B cell (primary cell): ENCODE results near the gene CD247. TPM values are rescaled to one million over a fixed set of nuclear protein-coding genes. Genes with fewer than 3 reads are reported as not detected.

ENCODE experiments used
- ATAC-seq: fragments of 200-7000 bp; cut with Tn5 transposase; one replicate; pipeline ENCODE4 v1.10.0; 2021; ENCODE audit warnings: low read depth, mild to moderate bottlenecking, moderate number of reproducible peaks, moderate library complexity
- CTCF ChIA-PET: fragments of 350-600 bp; sonication (Branson Sonifier 250); formaldehyde crosslinking; loops from one replicate; lab custom pipeline; 2021; ENCODE audit warnings: antibody characterized with exemption, inconsistent platforms; lab: Charles Lee
- POLR2A ChIA-PET: fragments of 350-600 bp; sonication (Branson Sonifier 250); formaldehyde crosslinking; loops from one replicate; lab custom pipeline; 2021; ENCODE audit warnings: antibody characterized with exemption; lab: Charles Lee
- DNase-seq: peaks from one replicate; pipeline ENCODE4 v3.0.0; 2013
- H2AFZ ChIP-seq: 2 replicates; pipeline ENCODE4 v1.6.1; 2012; ENCODE audit warnings: mild to moderate bottlenecking, low read depth, low read length; ENCODE audit not compliant: insufficient read depth, poor library complexity, severe bottlenecking
- H3K27ac ChIP-seq, 2 donors: 1 replicate in 1 of 2; 2 replicates in 1 of 2; pipeline ENCODE4 v1.5.1; 2012 to 2013; ENCODE audit warnings: low read length in 2 of 2, mild to moderate bottlenecking in 2 of 2, moderate library complexity in 1 of 2
- H3K27me3 ChIP-seq, 4 experiments: fragments of 200-600 bp in 1 of 4; sonication (generic) in 1 of 4; replicated peaks in 1 of 4; 1 replicate in 2 of 4; 2 replicates in 2 of 4; pipeline versions ENCODE4 v1.6.1 to v1.7.0; 2013 to 2016; ENCODE audit warnings: low read length in 3 of 4, mild to moderate bottlenecking in 2 of 4, mixed read lengths in 1 of 4, moderate library complexity in 1 of 4; ENCODE audit not compliant: insufficient read depth in 4 of 4, control insufficient read depth in 3 of 4; ENCODE audit errors: control extremely low read depth in 1 of 4
- H3K36me3 ChIP-seq, 2 experiments: replicated peaks in 1 of 2; 1 replicate in 1 of 2; 2 replicates in 1 of 2; pipeline versions ENCODE4 v1.6.1 to v1.7.1; 2013; ENCODE audit warnings: low read length in 1 of 2; ENCODE audit not compliant: insufficient read depth in 2 of 2, control insufficient read depth in 1 of 2; ENCODE audit errors: control extremely low read depth in 1 of 2, extremely low read depth in 1 of 2
- H3K4me1 ChIP-seq, 2 donors: fragments of 200-600 bp in 1 of 2; sonication (generic) in 1 of 2; 1 replicate in 1 of 2; 2 replicates in 1 of 2; pipeline versions ENCODE4 v1.5.1 to v1.6.1; 2013 to 2017; ENCODE audit warnings: low read length in 2 of 2; ENCODE audit not compliant: control insufficient read depth in 2 of 2, insufficient read depth in 2 of 2
- H3K4me2 ChIP-seq: replicated peaks from 2 replicates; pipeline ENCODE3; 2012; ENCODE audit warnings: mild to moderate bottlenecking, low read depth, low read length; ENCODE audit not compliant: poor library complexity, severe bottlenecking
- H3K4me3 ChIP-seq, 5 experiments: fragments of 200-600 bp in 1 of 5; sonication (generic) in 1 of 5; 1 replicate in 3 of 5; 2 replicates in 2 of 5; pipeline versions ENCODE4 v1.5.1 to v1.7.0; 2011 to 2016; ENCODE audit warnings: low read length in 4 of 5, mild to moderate bottlenecking in 4 of 5, low read depth in 2 of 5, control low read depth in 1 of 5, moderate library complexity in 1 of 5; ENCODE audit not compliant: insufficient read depth in 1 of 5; ENCODE audit errors: control extremely low read depth in 1 of 5, extremely low read depth in 1 of 5
- H3K79me2 ChIP-seq: fragments of 200-600 bp; sonication (generic); one replicate; pipeline ENCODE4 v1.6.0; 2016; ENCODE audit warnings: low read length; ENCODE audit not compliant: control insufficient read depth, insufficient read depth
- H3K9ac ChIP-seq: fragments of 200-600 bp; sonication (generic); 2 replicates; pipeline ENCODE4 v1.6.1; 2017; ENCODE audit warnings: mild to moderate bottlenecking, low read length, moderate library complexity
- H3K9me3 ChIP-seq, 3 donors: one replicate each; pipeline versions ENCODE4 v1.6.1 to v1.7.1; 2013; ENCODE audit warnings: low read length in 2 of 3; ENCODE audit not compliant: control insufficient read depth in 2 of 3, insufficient read depth in 1 of 3; ENCODE audit errors: control extremely low read depth in 1 of 3
- H4K20me1 ChIP-seq: 2 replicates; pipeline ENCODE4 v1.6.0; 2012; ENCODE audit warnings: mild to moderate bottlenecking, low read length; ENCODE audit not compliant: insufficient read depth, control insufficient read depth, poor library complexity, severe bottlenecking
- H3K27ac Mint-ChIP-seq: one replicate; pipeline ENCODE4 v1.8.0; 2021; ENCODE audit warnings: mixed read lengths
- H3K27me3 Mint-ChIP-seq: one replicate; pipeline ENCODE4 v1.8.0; 2021; ENCODE audit warnings: mixed read lengths
- H3K4me1 Mint-ChIP-seq: one replicate; pipeline ENCODE4 v1.8.0; 2021; ENCODE audit warnings: mixed read lengths
- H3K4me3 Mint-ChIP-seq: one replicate; pipeline ENCODE4 v1.8.0; 2021; ENCODE audit warnings: mixed read lengths
- H3K9me3 Mint-ChIP-seq: one replicate; pipeline ENCODE4 v1.8.0; 2022; ENCODE audit warnings: mixed read lengths; ENCODE audit not compliant: insufficient read depth
- CTCF ChIP-seq: fragments of 200-600 bp; IDR thresholded peaks from one replicate; pipeline ENCODE4 v1.8.0; 2022; ENCODE audit warnings: antibody characterized with exemption, mild to moderate bottlenecking
- EZH2 ChIP-seq: IDR thresholded peaks from 2 replicates; pipeline ENCODE4 v1.6.1; 2012; ENCODE audit warnings: borderline replicate concordance, low read depth, mild to moderate bottlenecking, moderate library complexity, low read length; ENCODE audit not compliant: insufficient read depth, poor library complexity, severe bottlenecking
- WGBS: methylation state at CpG from one replicate; pipeline ENCODE4 v1.1.5; 2013; ENCODE audit warnings: missing lambda C conversion rate; ENCODE audit not compliant: insufficient coverage; 5-methylcytosine and 5-hydroxymethylcytosine counted together
- intact Hi-C: fragments of 100-400 bp; cut with micrococcal nuclease; formaldehyde crosslinking; loops from one replicate; pipeline ENCODE4 v1.10.0; 2022
- polyA plus RNA-seq: library from polyadenylated mRNA; depleted of rRNA; stranded (reverse); fragments of >200 nt; gene quantifications from 2 replicates; pipeline ENCODE4 v1.2.3, GENCODE V29; 2012
- total RNA-seq, 2 donors: library from RNA; stranded (reverse); fragments of 120-200 nt in 1 of 2; gene quantifications; 1 replicate in 1 of 2; 2 replicates in 1 of 2; pipeline versions ENCODE4 v1.2.3 to v1.2.4, GENCODE V29; 2013 to 2022

The CD247 gene
- total and polyA plus RNA-seq, 2 donors (not counting 1 experiment from before 2014, with no cell fraction given): 2.5 to 10.8 TPM

- CTCF ChIA-PET: no interaction called here
- no peaks in the 10 kb centered on the region for H4K20me1 ChIP-seq
- H3K27me3 ChIP-seq: no peaks in the 10 kb centered on the region
- no peaks in the 10 kb centered on the region for H3K79me2 ChIP-seq
- POLR2A ChIA-PET: no interaction called here
- H3K36me3 ChIP-seq: peaks cover 16 to 50% of the 10 kb centered on the region in 2 experiments
- no peaks in the 10 kb centered on the region for H3K4me1 ChIP-seq
- Mint-ChIP-seq H3K27me3 (no peaks in the 10 kb centered on the region), H3K4me3 (no peak overlapping the region), H3K27ac (no peak overlapping the region), H3K4me1 (no peaks in the 10 kb centered on the region), H3K9me3 (no peaks in the 10 kb centered on the region)
- DNase-seq (no peak), ATAC-seq (no peak)
- H3K4me2 ChIP-seq: no peak overlapping the region
- H3K9ac ChIP-seq: no peak overlapping the region
- intact Hi-C loops: no loop called here
- no peak overlapping the region for H2AFZ ChIP-seq
- no peak overlapping the region for H3K27ac ChIP-seq
- no CpG with 5 or more reads among the region's 1 CpG for WGBS
- no peak overlapping the region for H3K4me3 ChIP-seq
- TF ChIP-seq EZH2 (no peak), CTCF (no peak)
- H3K9me3 ChIP-seq: no peaks in the 10 kb centered on the region
Measured at GRCh38 chr1:167388976-167389375, 129.4 kb downstream of the CD247 start.

GRCh38 chr1:167387251-167387910 lies 130.9 kb downstream of the CD247 start:
- H3K9me3 Mint-ChIP-seq: no peaks in the 10 kb centered on the region
- no peaks in the 10 kb centered on the region for H3K27me3 Mint-ChIP-seq
- no peak overlapping the region for H3K27ac Mint-ChIP-seq
- Histone ChIP-seq H3K9me3 (no peaks in the 10 kb centered on the region), H3K4me1 (no peaks in the 10 kb centered on the region), H3K79me2 (no peaks in the 10 kb centered on the region), H3K4me2 (no peak overlapping the region), H4K20me1 (no peaks in the 10 kb centered on the region), H3K4me3 (no peak overlapping the region), H3K27ac (no peak overlapping the region), H3K36me3 (peaks cover 16 to 56% of the 10 kb centered on the region in 2 experiments), H2AFZ (no peak overlapping the region), H3K27me3 (no peaks in the 10 kb centered on the region), H3K9ac (no peak overlapping the region)
- ATAC-seq: no peak
- CTCF ChIA-PET: interaction anchor here (1.4 kb wide), 1 partner anchor 120 kb away, joined by 4 read pairs; no protein-coding TSS in a partner anchor
- intact Hi-C loops: no loop called here
- no peak for DNase-seq
- H3K4me3 Mint-ChIP-seq: no peak overlapping the region
- TF ChIP-seq CTCF (no peak), EZH2 (no peak)
- WGBS: 95% methylated on average over 4 of the region's 7 CpGs
- POLR2A ChIA-PET: no interaction called here
- H3K4me1 Mint-ChIP-seq: no peaks in the 10 kb centered on the region
